GM12878 (cell line): ENCODE data around the gene CLIC3. TPM values are rescaled to one million over a fixed set of nuclear protein-coding genes. Genes with fewer than 3 reads are reported as not detected.

Experiments used
- ATAC-seq: fragments of 200-7000 bp; cut with Tn5 transposase; 3 replicates; pipeline ENCODE4 v1.9.1; 2020; ENCODE audit warnings: mild to moderate bottlenecking, moderate library complexity
- BruUV-seq: library from RNA; stranded (reverse); fragments of 400-500 nt; replicated peaks from 2 replicates; lab custom pipeline; 2021; lab: Mats Ljungman, UMichigan
- CTCF ChIA-PET: fragments of 300-600 bp; sonication (Branson Sonifier 250); formaldehyde crosslinking; extraction: SDS; loops from one replicate; lab custom pipeline; 2021; ENCODE audit warnings: inconsistent platforms; lab: Yijun Ruan, JAX
- POLR2A ChIA-PET: fragments of 350-600 bp; formaldehyde crosslinking; extraction: SDS; loops from one replicate; lab custom pipeline; 2021; ENCODE audit warnings: inconsistent platforms; lab: Charles Lee
- RAD21 ChIA-PET: fragments of 300-600 bp; sonication (Branson Sonifier 250); formaldehyde crosslinking; loops from one replicate; lab custom pipeline; 2023; ENCODE audit warnings: antibody characterized with exemption; ENCODE audit not compliant: unreplicated experiment; lab: Charles Lee
- SMC1A ChIA-PET: fragments of 300-600 bp; sonication (Branson Sonifier 250); formaldehyde crosslinking; loops from one replicate; lab custom pipeline; 2023; ENCODE audit not compliant: unreplicated experiment, uncharacterized antibody; lab: Charles Lee
- DNase-seq: peaks from one replicate; pipeline ENCODE4 v3.0.0-alpha.2; 2011; ENCODE audit warnings: low read depth, low spot score
- FAIRE-seq: peaks from 3 replicates; lab custom pipeline; 2011; peaks lifted over from hg19 to GRCh38; lab: Jason Lieb, UNC
- H2AFZ ChIP-seq: 2 replicates; pipeline ENCODE4 v1.6.0; 2011; ENCODE audit warnings: low read depth, low read length, control low read depth; ENCODE audit not compliant: control insufficient read depth
- H3K27ac ChIP-seq: 2 replicates; pipeline ENCODE4 v1.5.1; 2011; ENCODE audit warnings: control low read depth; ENCODE audit not compliant: control insufficient read depth, insufficient read depth
- H3K27me3 ChIP-seq, 2 experiments: replicated peaks in 1 of 2; 2 replicates each; pipeline versions ENCODE4 v1.6.0 to v1.6.1; 2011; ENCODE audit warnings: low read length in 1 of 2; ENCODE audit not compliant: control insufficient read depth in 2 of 2, insufficient read depth in 2 of 2
- H3K36me3 ChIP-seq, 2 experiments: 2 replicates each; pipeline ENCODE4 v1.5.1; 2011; ENCODE audit warnings: low read length in 1 of 2; ENCODE audit not compliant: control insufficient read depth in 2 of 2, insufficient read depth in 2 of 2
- H3K4me1 ChIP-seq: 2 replicates; pipeline ENCODE4 v1.6.1; 2011; ENCODE audit warnings: mild to moderate bottlenecking, low read length, moderate library complexity, mixed read lengths; ENCODE audit not compliant: control insufficient read depth, insufficient read depth
- H3K4me2 ChIP-seq: 2 replicates; pipeline ENCODE4 v1.6.0; 2011; ENCODE audit warnings: control low read depth; ENCODE audit not compliant: control insufficient read depth, insufficient read depth
- H3K4me3 ChIP-seq: fragments of 200-600 bp; sonication (generic); 2 replicates; pipeline ENCODE4 v1.5.1; 2016
- H3K79me2 ChIP-seq: 2 replicates; pipeline ENCODE4 v1.6.0; 2011; ENCODE audit warnings: low read length; ENCODE audit not compliant: control insufficient read depth, insufficient read depth
- H3K9ac ChIP-seq: 2 replicates; pipeline ENCODE4 v1.8.0; 2011; ENCODE audit warnings: low read length, control low read depth, mixed read lengths; ENCODE audit not compliant: control insufficient read depth, insufficient read depth
- H3K9me3 ChIP-seq: replicated peaks from 3 replicates; pipeline ENCODE4 v1.5.1; 2011; ENCODE audit warnings: mild to moderate bottlenecking, low read length; ENCODE audit not compliant: control insufficient read depth, insufficient read depth
- H4K20me1 ChIP-seq: 2 replicates; pipeline ENCODE4 v1.6.0; 2011; ENCODE audit not compliant: control insufficient read depth, insufficient read depth
- EED ChIP-seq: sonication (generic); IDR thresholded peaks from 2 replicates; pipeline ENCODE4 v1.6.1; 2016; ENCODE audit warnings: antibody characterized with exemption, low read depth
- EP300 ChIP-seq, 2 experiments: fragments of 150-350 bp in 1 of 2; IDR thresholded peaks; 2 replicates each; pipeline ENCODE4 v1.6.1; 2011 to 2012; ENCODE audit warnings: low read depth in 2 of 2, low read length in 2 of 2, borderline replicate concordance in 1 of 2, improper control_type of control experiment in 1 of 2, inconsistent platforms in 1 of 2; ENCODE audit not compliant: control insufficient read depth in 1 of 2
- IRF3 ChIP-seq: fragments of 450-650 bp; IDR thresholded peaks from 2 replicates; pipeline ENCODE4 v1.6.1; 2014; ENCODE audit warnings: mild to moderate bottlenecking
- KLF5 ChIP-seq: fragments of 450-650 bp; IDR thresholded peaks from 2 replicates; pipeline ENCODE4 v1.6.1; 2014; ENCODE audit warnings: mild to moderate bottlenecking; ENCODE audit not compliant: partially characterized antibody
- POLR2A ChIP-seq: IDR thresholded peaks from 2 replicates; pipeline ENCODE4 v1.6.1; 2011; ENCODE audit warnings: low read depth, mild to moderate bottlenecking, low read length
- RB1 ChIP-seq: fragments of 450-650 bp; formaldehyde crosslinking; IDR thresholded peaks from 2 replicates; pipeline ENCODE4 v1.6.1; 2017; ENCODE audit warnings: mild to moderate bottlenecking, borderline replicate concordance
- WGBS: methylation state at CpG from one replicate; pipeline ENCODE4 v1.1.6; 2016; ENCODE audit warnings: low lambda C conversion rate; ENCODE audit not compliant: insufficient replicate concordance, insufficient coverage; ENCODE audit errors: missing lambda C conversion rate; 5-methylcytosine and 5-hydroxymethylcytosine counted together
- in situ Hi-C: fragments of 300-500 bp; cut with MboI; formaldehyde crosslinking; loops from 9 replicates; pipeline ENCODE4 v1.14.3; 2018; ENCODE audit warnings: mixed read lengths
- intact Hi-C: fragments of 100-400 bp; cut with micrococcal nuclease; formaldehyde crosslinking; loops from one replicate; pipeline ENCODE4 v1.14.2; 2022; ENCODE audit not compliant: unreplicated experiment
- polyA plus RNA-seq, 11 experiments: library from polyadenylated mRNA; depleted of rRNA in 4 of 11; unstranded in 6 of 11; stranded (reverse) in 5 of 11; fragments of >200 nt; fragmentation: Nextera tagmentation in 4 of 11; fragmentation: Illumina TruSeq in 1 of 11; extraction: Ambion mirVana in 4 of 11; extraction: Trizol in 1 of 11; gene quantifications; 1 replicate in 1 of 11; 2 replicates in 10 of 11; pipeline versions ENCODE4 v1.2.1 to v1.2.3, GENCODE V29; 2011 to 2016; ENCODE audit warnings: inconsistent platforms in 2 of 11, missing spikeins in 2 of 11, low read depth in 1 of 11
- total RNA-seq, 4 experiments: library from RNA; depleted of rRNA in 3 of 4; stranded (reverse); fragments of >200 nt in 3 of 4; fragmentation: Illumina TruSeq in 1 of 4; extraction: Trizol in 1 of 4; gene quantifications; 2 replicates each; pipeline versions ENCODE4 v1.2.1 to v1.2.3, GENCODE V29; 2013 to 2021

CLIC3 gene
- total and polyA plus RNA-seq, 10 of the 15 experiments (the other 5 are each of a cell fraction or from before 2014, with no cell fraction given), result 0.31 TPM; not detected in 9

- Histone ChIP-seq H3K27me3 (no peaks in the 10 kb centered on the region), H3K9me3 (no peaks in the 10 kb centered on the region; the same call in 2 of the 3 replicates), H3K9ac (no peak overlapping the region), H3K4me3 (no peak overlapping the region), H2AFZ (no peak overlapping the region), H3K27ac (no peak overlapping the region), H4K20me1 (no peaks in the 10 kb centered on the region), H3K79me2 (no peaks in the 10 kb centered on the region), H3K4me2 (no peak overlapping the region), H3K4me1 (no peaks in the 10 kb centered on the region), H3K36me3 (no peaks in the 10 kb centered on the region)
- ChIA-PET CTCF (interaction anchor here (1.1 to 1.4 kb wide), 2 partner anchors 43 to 102 kb away, joined by 3 read pairs; no protein-coding TSS in a partner anchor), POLR2A (interaction anchor here (0.6 to 1.0 kb wide), 2 partner anchors 31 to 210 kb away, joined by 4 read pairs; no protein-coding TSS in a partner anchor), RAD21 (no interaction called here), SMC1A (no interaction called here)
- no peak for ATAC-seq
- FAIRE-seq, result no peak
- TF ChIP-seq EP300 (IDR thresholded peaks at IDR 0.05; ENCODE audit: borderline replicate concordance in 1 of 2, control insufficient read depth in 1 of 2, low read depth in 2 of 2, low read length in 2 of 2), result no peak
- TF ChIP-seq RB1, result no peak
- no peak for TF ChIP-seq POLR2A
- TF ChIP-seq EED, result no peak
- TF ChIP-seq KLF5, result no peak
- TF ChIP-seq IRF3, result no peak
- no TSS peak for BruUV-seq
- 64% methylated on average over 32 of the region's 32 CpGs for WGBS
- no peak for DNase-seq
- in situ Hi-C loops (no loop called here), intact Hi-C loops (no loop called here)
Observed at GRCh38 chr9:137020771-137021567, 24.6 kb upstream of the CLIC3 start.
